Heart right ventricle (tissue), 16 donors: ENCODE results near the gene DCLK1. TPM values are rescaled to one million over a fixed set of nuclear protein-coding genes. Genes with fewer than 3 reads are reported as not detected.
"Not testable (repeated sequence)": the region's sequence is repeated elsewhere in the genome, so short reads cannot be mapped to it uniquely, and the experiment has no call there.

Source experiments
- ATAC-seq, 8 donors: fragments of 200-7000 bp; cut with Tn5 transposase; one replicate each; pipeline ENCODE4 v1.9.1; 2020; ENCODE audit warnings: mild to moderate bottlenecking in 8 of 8, moderate library complexity in 8 of 8, moderate number of reproducible peaks in 1 of 8
- DNase-seq, 2 donors: peaks; one replicate each; pipeline ENCODE4 v3.0.0-alpha.2; 2020
- H3K27ac ChIP-seq, 10 donors: fragments of 200-600 bp; sonication (generic) in 2 of 10; one replicate each; pipeline versions ENCODE4 v1.5.0 to v1.8.0; 2020 to 2022; ENCODE audit warnings: mild to moderate bottlenecking in 3 of 10
- H3K27me3 ChIP-seq, 7 donors: fragments of 200-600 bp; one replicate each; pipeline ENCODE4 v1.8.0; 2021 to 2022; ENCODE audit warnings: mild to moderate bottlenecking in 2 of 7
- H3K36me3 ChIP-seq, 9 donors: fragments of 200-600 bp; sonication (generic) in 1 of 9; one replicate each; pipeline versions ENCODE4 v1.5.0 to v1.8.0; 2020 to 2022; ENCODE audit warnings: mild to moderate bottlenecking in 2 of 9
- H3K4me1 ChIP-seq, 9 donors: fragments of 200-600 bp; sonication (generic) in 1 of 9; one replicate each; pipeline versions ENCODE4 v1.5.0 to v1.8.0; 2020 to 2022; ENCODE audit warnings: mild to moderate bottlenecking in 4 of 9
- H3K4me3 ChIP-seq, 10 donors: fragments of 200-600 bp; sonication (generic) in 2 of 10; one replicate each; pipeline versions ENCODE4 v1.5.0 to v1.8.0; 2020 to 2022; ENCODE audit warnings: mild to moderate bottlenecking in 7 of 10, moderate library complexity in 2 of 10
- H3K9me3 ChIP-seq, 11 donors: fragments of 200-600 bp in 10 of 11; sonication (generic) in 2 of 11; one replicate each; pipeline versions ENCODE4 v1.5.0 to v1.8.0; 2013 to 2022; ENCODE audit warnings: mild to moderate bottlenecking in 2 of 11, control low read depth in 1 of 11, moderate library complexity in 1 of 11
- CTCF ChIP-seq, 9 donors: fragments of 200-600 bp; sonication (generic) in 2 of 9; IDR thresholded peaks; one replicate each; pipeline versions ENCODE4 v1.5.0 to v1.8.0; 2021 to 2022; ENCODE audit warnings: antibody characterized with exemption in 9 of 9, mild to moderate bottlenecking in 5 of 9, moderate library complexity in 1 of 9
- WGBS, 2 donors: extraction: QIAGEN DNeasy Blood & Tissue Kit; methylation state at CpG; one replicate each; pipeline ENCODE4 v1.1.7; 2013; ENCODE audit warnings: inconsistent platforms in 1 of 2; 5-methylcytosine and 5-hydroxymethylcytosine counted together
- intact Hi-C, 10 donors: fragments of 100-400 bp; cut with DNase I; formaldehyde crosslinking; loops; one replicate each; pipeline versions ENCODE4 v1.11.1 to v1.14.2; 2022
- polyA plus RNA-seq, 2 donors: library from polyadenylated mRNA; stranded (reverse); fragments of 200-250 nt; gene quantifications; one replicate each; pipeline ENCODE4 v1.2.3, GENCODE V29; 2013
- total RNA-seq, 10 donors: library from RNA; stranded (reverse); fragmentation: NEBNext Ultra II Directional in 3 of 10; extraction: Animal tissue kit (Norgen Biotek cat#: 25700) in 3 of 10; gene quantifications; one replicate each; pipeline versions ENCODE4 v1.2.1 to v1.2.4, GENCODE V29; 2021 to 2023
- donor health status: Arrhythmogenic right ventricular cardiomyopathy.
- donor health status: ischemic (EF 13 %, LVEDD 7.1; RV severe dilation, severe dysfunction).
- donor health status: healthy with polysubstance abuse.
- donor health status: DM: no; HTN: yes; CAD: no.
- donor health status: DM: no; HTN: no; CAD: no.
- donor health status: ischemic (EF 25% LVEDD 6.9; RV normal size, moderate dysfunction).
- donor health status: ischemic (EF 25% LVEDD 5.7; RV mildly dilated, moderate dysfunction).
- donor health status: healthy.
- donor health status: DM: yes; HTN: yes; CAD: no.
- donor health status: Ischemic cardiomyopathy.
- donor health status: ischemic (EF 35%, LVEDD 5.7; RV mildly dilated, moderate dysfunction).
- donor health status: nonischemic (EF 11% LVEDD 7.7; RV severe dilation, severe dysfunction).
- donor health status: DM: yes; HTN: yes; CAD: no.
- donor health status: PGD.
- donor health status: ischemic (EF 29% LVEDD 5.4; RV normal size, mild dysfunction).
- donor health status: nonischemic (EF 23%, LVEDD 6.1; RV moderate dilation, normal function).

DCLK1 gene
- total and polyA plus RNA-seq, 12 donors = 3.4 to 16.9 (median 9.1) TPM

- peaks cover 0 to 15% (median 7%) of the 10 kb centered on the region in 9 donors for H3K4me1 ChIP-seq
- H3K27me3 ChIP-seq = no peaks in the 10 kb centered on the region
- peak overlapping the region in 8 of 10 donors; percentile 5 to 77 (median 59) for H3K27ac ChIP-seq
- intact Hi-C loops = loop anchor here (1.0 to 10.0 kb wide), 9 partner anchors 156 to 759 kb away; partner anchors contain the start of gene DCLK1 (in 1 of the 10)
- DNase-seq = peak in 1 of 2 donors; percentile 57
- peak in 6 of 8 donors; percentile 13 to 71 (median 59) for ATAC-seq
- TF ChIP-seq CTCF (IDR thresholded peaks at IDR 0.05) = peak; percentile 72 to 90 (median 84)
- peaks cover 0 to 10% (median 0%) of the 10 kb centered on the region in 11 donors for H3K9me3 ChIP-seq
- H3K36me3 ChIP-seq = no peaks in the 10 kb centered on the region
- peak overlapping the region in 2 of 10 donors; percentile 7 to 8 for H3K4me3 ChIP-seq
- WGBS, 2 donors = 41 to 45% methylated on average over 10 of the region's 10 CpGs
Observed at GRCh38 chr13:35978607-35979316, 152.4 kb downstream of the DCLK1 start.

DNA sequence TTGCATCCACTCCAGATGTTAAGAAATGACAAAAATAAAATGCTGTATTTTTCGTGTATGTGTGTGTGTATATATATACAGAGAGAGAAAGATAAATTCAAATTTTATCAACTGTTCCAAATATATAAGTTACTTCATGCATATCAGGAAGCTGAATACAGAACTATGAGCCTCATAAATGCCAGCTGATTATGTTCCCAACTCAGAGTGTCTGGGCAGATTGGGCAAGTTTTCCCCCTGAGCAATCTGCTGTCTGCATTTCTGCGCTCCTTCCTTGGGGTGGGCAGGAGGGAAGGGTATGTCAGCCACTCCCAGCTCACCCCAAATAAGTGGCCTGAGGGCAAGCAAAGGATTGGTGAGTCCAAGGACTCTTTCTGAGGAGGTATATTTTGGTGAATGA lies 154.1 kb downstream of the DCLK1 start:
- intact Hi-C loops = loop anchor here in 5 of 10 donors (5.0 to 10.0 kb wide), 5 partner anchors 158 to 760 kb away; partner anchors contain the start of gene DCLK1 (in 1 of the 5)
- H3K36me3 ChIP-seq = no peaks in the 10 kb centered on the region
- H3K9me3 ChIP-seq = peaks cover 0 to 12% (median 0%) of the 10 kb centered on the region in 11 donors
- no peak for TF ChIP-seq CTCF (IDR thresholded peaks at IDR 0.05)
- H3K4me1 ChIP-seq = peaks cover 0 to 15% (median 7%) of the 10 kb centered on the region in 9 donors
- no peak overlapping the region for H3K4me3 ChIP-seq
- no peak overlapping the region for H3K27ac ChIP-seq
- no peak for DNase-seq
- ATAC-seq = no peak
- WGBS, 2 donors = 76 to 78% methylated on average over 2 of the region's 2 CpGs
- no peaks in the 10 kb centered on the region for H3K27me3 ChIP-seq

DNA sequence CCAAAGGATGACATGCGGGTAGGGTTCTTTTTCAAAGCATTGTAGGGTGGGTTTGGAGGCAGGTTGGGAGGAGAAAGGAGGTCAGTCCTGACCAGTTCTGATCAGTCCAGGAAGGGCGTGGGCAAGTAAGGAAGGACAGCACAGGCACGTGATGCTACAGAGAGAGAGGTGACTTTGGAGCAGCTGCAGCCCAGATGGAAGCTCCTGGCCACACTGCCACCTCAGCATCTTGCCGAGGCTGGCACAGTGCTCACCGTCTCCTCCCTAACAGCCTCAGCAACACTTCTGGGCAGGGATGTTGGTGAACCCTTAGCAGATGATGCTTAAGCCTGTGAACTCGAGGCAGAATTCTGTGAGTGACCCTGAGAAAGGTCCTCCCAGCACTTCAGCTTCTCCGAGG lies 155.1 kb downstream of the DCLK1 start:
- no peak for TF ChIP-seq CTCF (IDR thresholded peaks at IDR 0.05)
- H3K27me3 ChIP-seq = no peaks in the 10 kb centered on the region
- 78 to 79% methylated on average over 7 of the region's 7 CpGs for WGBS, 2 donors
- H3K4me3 ChIP-seq = no peak overlapping the region
- intact Hi-C loops = loop anchor here in 5 of 10 donors (5.0 to 10.0 kb wide), 5 partner anchors 159 to 761 kb away; partner anchors contain the start of gene DCLK1 (in 1 of the 5)
- DNase-seq = no peak
- ATAC-seq = no peak
- no peak overlapping the region for H3K27ac ChIP-seq
- peaks cover 0 to 15% (median 7%) of the 10 kb centered on the region in 9 donors for H3K4me1 ChIP-seq
- H3K36me3 ChIP-seq = no peaks in the 10 kb centered on the region
- H3K9me3 ChIP-seq = peaks cover 0 to 12% (median 0%) of the 10 kb centered on the region in 11 donors

GRCh38 chr13:35966951-35967350 lies 164.2 kb downstream of the DCLK1 start:
- intact Hi-C loops, H3K27ac ChIP-seq, DNase-seq, H3K36me3 ChIP-seq, ATAC-seq, H3K4me3 ChIP-seq, H3K27me3 ChIP-seq: not testable (repeated sequence)
- peaks cover 0 to 15% (median 0%) of the 10 kb centered on the region in 11 donors for H3K9me3 ChIP-seq
- H3K4me1 ChIP-seq = peaks cover 0 to 22% (median 8%) of the 10 kb centered on the region in 9 donors
- WGBS, 2 donors = 95 to 97% methylated on average over 26 to 29 of the region's 29 CpGs
